HG02571 (cell line): Measurements from ENCODE around the gene MYOZ1.
"Not testable (repeated sequence)": the region's sequence is repeated elsewhere in the genome, so short reads cannot be mapped to it uniquely, and the experiment has no call there.

ENCODE experiments used
- ATAC-seq: cut with Tn5 transposase; IDR thresholded peaks from one replicate; pipeline ENCODE4 v1.9.1; 2021; ENCODE audit warnings: mild to moderate bottlenecking, moderate library complexity; ENCODE audit not compliant: unreplicated experiment

The MYOZ1 gene

GRCh38 chr10:73647875-73648651 is 6.8 kb upstream of the MYOZ1 start:
- ATAC-seq: no peak

DNA sequence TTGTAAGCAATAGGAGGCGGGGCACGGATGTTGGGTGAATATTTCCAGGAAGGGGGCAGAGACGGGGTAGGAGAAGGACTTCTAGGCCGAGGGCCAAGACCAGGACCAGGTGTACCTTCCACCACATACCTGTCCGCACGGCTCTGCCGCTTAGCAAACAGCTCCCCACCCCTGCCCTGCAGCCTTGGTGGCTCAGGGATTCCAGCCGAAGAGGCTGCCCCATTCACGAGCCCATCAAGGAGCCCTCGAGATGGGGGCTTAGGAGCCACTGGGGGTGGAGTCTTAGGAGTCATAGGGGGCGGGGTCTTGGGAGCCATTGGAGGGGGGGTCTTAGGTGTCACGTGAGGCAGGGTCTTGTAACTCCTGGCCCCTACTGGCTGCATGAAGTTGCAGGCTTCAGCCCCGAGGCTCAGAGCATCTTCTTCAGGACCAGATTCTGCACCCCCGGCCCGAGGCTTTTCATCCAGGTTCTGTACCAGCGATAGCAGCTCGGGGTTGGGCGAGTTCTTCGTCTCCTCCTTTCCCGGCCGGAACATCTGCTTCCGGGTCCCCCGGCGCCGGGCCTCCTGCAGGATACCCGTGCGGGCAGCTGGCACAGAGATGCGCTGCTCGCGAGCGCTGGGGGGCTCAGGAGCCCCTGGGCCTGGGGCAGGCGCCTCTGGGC is 6.1 kb upstream of the MYOZ1 start:
- no peak for ATAC-seq

DNA sequence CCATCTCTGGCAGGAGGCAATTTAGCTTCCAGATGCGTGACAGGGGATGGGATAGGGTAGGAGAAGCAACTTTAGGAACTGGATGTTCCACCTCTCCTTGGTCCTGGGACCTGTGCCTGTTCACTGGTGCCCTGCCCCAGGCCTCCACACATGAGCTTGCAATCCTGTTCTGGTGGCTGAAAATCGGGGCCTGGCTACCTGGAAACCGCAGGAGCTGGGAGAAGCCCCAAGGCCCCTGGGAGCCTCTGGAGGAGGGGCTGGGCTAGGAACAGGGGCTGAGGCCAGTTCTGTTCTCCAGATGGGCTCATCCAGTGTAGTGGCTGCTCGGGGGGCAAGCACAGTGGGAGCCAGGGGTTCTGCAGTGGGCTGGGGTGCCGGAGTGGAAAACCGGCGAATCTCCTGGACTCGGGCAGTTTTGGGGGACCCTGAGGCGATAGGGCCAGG is 5.3 kb upstream of the MYOZ1 start:
- no peak for ATAC-seq

GRCh38 chr10:73645251-73645650 is 4.0 kb upstream of the MYOZ1 start:
- no peak for ATAC-seq

- no peak for ATAC-seq
Observed at GRCh38 chr10:73644767-73645166, 3.5 kb upstream of the MYOZ1 start.

DNA sequence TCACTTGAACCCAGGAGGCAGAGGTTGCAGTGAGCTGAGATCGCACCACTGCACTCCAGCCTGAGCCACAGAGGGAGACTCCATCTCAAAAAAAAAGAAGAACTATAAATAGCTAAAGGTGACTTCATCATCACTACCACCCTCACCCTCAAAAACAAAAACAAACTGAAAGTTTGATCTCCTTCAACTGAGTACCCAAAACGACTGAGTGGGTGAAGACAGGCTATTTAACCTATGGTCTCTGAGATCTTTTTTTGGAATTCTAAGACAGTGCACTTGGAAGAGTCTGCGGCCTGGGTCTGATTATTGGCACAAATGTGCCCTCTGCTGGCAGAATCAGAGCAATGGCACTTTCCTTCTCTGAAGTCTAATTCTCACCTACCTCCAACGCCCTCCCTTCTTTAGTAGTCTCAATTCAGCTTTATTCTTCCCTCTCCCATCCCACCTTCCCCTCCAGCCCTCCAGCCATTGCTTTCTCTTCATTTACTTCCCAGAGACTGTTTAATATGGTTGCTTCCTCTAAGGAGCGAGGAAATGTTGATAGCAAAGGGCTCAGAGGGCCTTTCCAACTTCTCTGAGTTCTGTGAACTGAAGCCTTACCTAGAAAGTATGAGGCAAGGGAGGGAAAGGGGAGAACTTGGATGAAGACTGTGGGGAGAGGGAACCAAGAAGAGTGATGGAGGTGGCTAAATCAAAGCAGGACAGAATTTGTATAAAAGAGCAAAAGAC is 2.9 kb upstream of the MYOZ1 start:
- no peak for ATAC-seq

DNA sequence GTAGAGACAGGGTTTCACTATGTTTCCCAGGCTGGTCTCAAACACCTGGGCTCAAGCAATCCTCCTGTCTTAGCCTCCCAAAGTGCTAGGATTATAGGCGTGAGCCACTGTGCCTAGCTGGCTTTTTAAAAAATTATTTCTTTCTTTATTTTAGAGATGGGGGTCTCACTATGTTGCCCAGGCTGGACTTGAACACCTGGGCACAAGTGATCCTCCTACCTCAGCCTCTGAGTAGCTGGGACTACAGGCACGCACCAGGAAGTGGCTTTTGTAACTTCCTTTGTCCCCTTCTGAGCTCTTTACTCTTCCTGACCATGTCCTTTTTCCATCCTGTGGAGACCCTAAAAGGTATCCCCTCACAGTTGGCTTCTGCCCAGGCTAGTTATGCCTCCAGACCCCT is 2.1 kb upstream of the MYOZ1 start:
- no peak for ATAC-seq

- ATAC-seq: no peak
Observed at GRCh38 chr10:73639286-73639685, 2.0 kb downstream of the MYOZ1 start.

- no peak for ATAC-seq
Observed at GRCh38 chr10:73635781-73636180, 5.5 kb downstream of the MYOZ1 start.

GRCh38 chr10:73634421-73634820 is 6.9 kb downstream of the MYOZ1 start:
- ATAC-seq: no peak

GRCh38 chr10:73629165-73629564 is 12.1 kb downstream of the MYOZ1 start:
- no peak for ATAC-seq

GRCh38 chr10:73628405-73628804 is 12.9 kb downstream of the MYOZ1 start:
- no peak for ATAC-seq

GRCh38 chr10:73627300-73627699 is 14.0 kb downstream of the MYOZ1 start:
- ATAC-seq: no peak

DNA sequence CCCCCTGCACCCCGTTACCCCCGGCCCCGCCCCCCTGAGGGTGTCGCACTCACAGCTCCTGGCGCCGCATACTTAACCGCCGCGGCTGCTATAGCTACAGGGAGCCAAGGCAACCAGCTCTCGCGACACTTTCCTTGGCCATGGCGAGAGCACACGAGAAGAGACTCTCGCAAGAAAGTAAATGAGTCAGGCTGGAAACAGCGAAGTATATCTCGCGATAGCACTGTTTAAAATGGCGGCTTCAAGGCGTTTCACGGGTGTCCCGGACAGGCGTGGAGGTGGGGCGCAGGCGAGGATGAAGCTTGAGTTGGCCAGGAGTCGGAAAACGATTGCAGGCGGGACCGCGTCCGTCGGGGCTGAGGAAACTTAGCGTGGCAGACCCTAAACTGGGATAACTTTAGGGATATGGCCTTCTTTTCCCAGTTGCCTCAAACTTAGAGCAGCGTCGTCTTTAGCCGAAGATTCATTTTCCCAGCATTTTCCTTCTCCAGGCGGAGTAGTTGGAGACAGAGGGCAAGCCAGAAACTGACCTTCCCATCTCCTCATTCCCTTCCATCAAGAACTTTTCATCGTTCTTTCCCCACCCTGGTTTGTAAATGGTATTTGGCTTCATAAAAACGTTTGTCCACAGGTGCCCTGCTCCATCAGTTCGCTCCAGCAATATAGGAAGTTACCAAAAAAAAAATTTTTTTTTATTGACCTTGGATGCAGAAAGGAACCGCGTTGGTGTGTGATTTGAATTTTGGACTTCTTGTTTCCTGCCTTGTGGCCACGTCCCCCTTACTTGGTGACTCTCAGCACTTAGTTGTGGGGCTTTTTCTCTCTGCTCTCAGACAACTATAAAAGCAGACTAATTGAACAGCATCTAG is 15.2 kb downstream of the MYOZ1 start:
- ATAC-seq: peak; percentile 97

- ATAC-seq: peak; percentile 33
Observed at GRCh38 chr10:73625004-73625883, 16.0 kb downstream of the MYOZ1 start.

DNA sequence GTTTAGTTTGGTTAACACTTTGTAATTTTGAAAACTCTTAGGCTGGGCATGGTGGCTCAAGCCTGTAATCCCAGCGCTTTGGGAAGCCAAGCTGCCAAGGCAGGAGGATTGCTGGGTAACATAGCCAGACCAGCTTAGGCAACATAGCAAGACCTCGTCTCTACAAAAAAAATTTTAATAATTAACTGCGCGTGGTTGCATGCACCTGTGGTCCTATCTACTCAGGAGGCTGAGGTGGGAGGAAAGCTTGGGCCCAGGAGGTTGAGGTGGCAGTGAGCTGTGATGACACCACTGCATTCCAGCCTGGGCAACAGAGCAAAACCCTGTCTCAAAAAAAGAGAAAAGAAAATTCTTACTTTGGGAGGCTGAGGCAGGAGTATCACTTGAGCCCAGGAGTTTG is 18.2 kb downstream of the MYOZ1 start:
- no peak for ATAC-seq

GRCh38 chr10:73620974-73621373 is 20.3 kb downstream of the MYOZ1 start:
- not testable (repeated sequence) for ATAC-seq

DNA sequence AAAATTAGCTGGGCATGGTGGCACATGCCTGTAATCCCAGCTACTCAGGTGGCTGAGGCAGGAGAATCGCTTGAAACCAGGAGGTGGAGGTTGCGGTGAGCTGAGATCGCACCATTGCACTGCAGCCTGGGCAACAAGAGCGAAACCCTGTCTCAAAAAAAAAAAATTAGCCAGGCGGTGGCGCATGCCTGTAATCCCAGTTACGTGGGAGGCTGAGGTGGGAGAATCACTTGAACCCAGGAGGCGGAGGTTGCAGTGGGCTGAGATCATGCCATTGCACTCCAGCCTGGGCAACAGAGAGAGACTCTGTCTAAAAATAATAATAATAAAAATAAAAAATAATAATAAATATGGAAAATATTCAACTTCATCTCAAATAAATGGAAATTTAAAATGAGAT is 24.1 kb downstream of the MYOZ1 start:
- not testable (repeated sequence) for ATAC-seq

DNA sequence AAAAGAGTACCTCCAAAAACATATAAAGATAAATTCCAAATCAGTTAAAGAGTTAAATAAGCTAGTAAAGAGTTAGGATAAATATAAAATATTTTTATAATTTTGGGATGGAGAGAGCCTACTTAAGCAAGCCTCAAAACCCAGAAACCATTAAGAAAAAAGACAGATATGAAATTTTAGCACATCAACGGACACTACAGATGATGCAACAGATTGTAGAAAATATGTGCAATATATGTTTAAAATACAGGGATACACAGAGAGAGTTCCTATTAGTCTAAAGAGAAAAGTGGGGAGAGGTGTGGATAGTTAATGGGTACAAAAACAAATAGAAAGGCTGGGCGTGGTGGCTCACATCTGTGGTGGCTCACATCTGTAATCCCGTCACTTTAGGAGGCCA is 26.6 kb downstream of the MYOZ1 start:
- no peak for ATAC-seq

DNA sequence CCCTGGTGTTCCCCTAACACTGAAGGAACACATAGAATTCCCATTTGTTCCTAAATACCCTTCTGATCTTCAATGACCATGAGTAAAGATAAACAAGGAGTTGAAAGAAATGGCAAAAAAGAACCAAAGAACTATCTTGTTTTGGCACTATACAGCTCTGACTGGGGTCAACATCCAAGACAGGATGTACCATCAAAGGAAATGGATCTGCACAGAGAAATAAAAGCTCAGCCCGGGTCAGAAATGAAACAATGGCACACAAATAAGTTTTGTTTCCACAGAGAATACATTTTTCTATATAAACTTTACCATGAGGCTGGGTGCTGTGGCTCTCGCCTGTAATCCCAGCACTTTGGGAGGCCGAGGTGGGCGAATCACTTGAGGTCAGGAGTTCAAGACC is 32.2 kb downstream of the MYOZ1 start:
- ATAC-seq: no peak
